Measurements from ENCODE around the gene SMIM35.

The SMIM35 gene

GRCh38 chr11:118049771-118050170, 37.0 kb downstream of the SMIM35 start:
- in situ Hi-C loops (cut with MboI; ENCODE audit: low sequenced_read_pairs, unreplicated experiment), result loop anchor here (5.0 to 10.0 kb wide), 2 partner anchors 97 to 215 kb away; no protein-coding TSS in a partner anchor
- no peak for TF ChIP-seq CTCF (IDR thresholded peaks at IDR 0.05; ENCODE audit: borderline replicate concordance, control extremely low read depth, extremely low read depth, insufficient read depth, missing control alignments)
- no peak for DNase-seq (ENCODE audit: low spot score)

- DNase-seq (ENCODE audit: low spot score), result no peak
- in situ Hi-C loops (cut with MboI; ENCODE audit: low sequenced_read_pairs, unreplicated experiment), result loop anchor here (5.0 kb wide), 1 partner anchor 96 kb away; no protein-coding TSS in a partner anchor
- TF ChIP-seq CTCF (IDR thresholded peaks at IDR 0.05; ENCODE audit: borderline replicate concordance, control extremely low read depth, extremely low read depth, insufficient read depth, missing control alignments), result no peak
Observed at GRCh38 chr11:118048472-118049370, 38.0 kb downstream of the SMIM35 start.

DNA sequence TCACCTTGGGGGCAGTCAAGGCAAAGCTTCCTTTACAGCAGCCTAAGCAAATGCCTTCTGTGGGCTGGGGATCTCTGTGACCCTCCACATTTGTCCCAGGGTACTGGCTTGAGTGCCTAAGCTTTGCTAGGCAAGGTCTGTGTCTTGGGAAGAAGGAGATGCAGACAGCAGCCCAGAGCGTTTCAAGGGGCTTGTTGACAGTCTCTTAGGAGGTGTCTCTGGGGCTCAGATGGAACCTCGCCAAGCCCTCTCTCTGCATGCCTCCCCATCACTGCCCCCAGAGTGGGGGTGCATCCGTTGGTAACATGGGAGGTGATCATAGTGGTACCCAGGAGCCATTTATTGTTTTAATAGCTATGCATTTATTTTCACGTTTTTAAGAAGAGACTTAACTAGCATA, 39.0 kb downstream of the SMIM35 start:
- TF ChIP-seq CTCF (IDR thresholded peaks at IDR 0.05; ENCODE audit: borderline replicate concordance, control extremely low read depth, extremely low read depth, insufficient read depth, missing control alignments), result no peak
- DNase-seq (ENCODE audit: low spot score), result no peak
- in situ Hi-C loops (cut with MboI; ENCODE audit: low sequenced_read_pairs, unreplicated experiment), result loop anchor here (5.0 kb wide), 1 partner anchor 95 kb away; no protein-coding TSS in a partner anchor

DNA sequence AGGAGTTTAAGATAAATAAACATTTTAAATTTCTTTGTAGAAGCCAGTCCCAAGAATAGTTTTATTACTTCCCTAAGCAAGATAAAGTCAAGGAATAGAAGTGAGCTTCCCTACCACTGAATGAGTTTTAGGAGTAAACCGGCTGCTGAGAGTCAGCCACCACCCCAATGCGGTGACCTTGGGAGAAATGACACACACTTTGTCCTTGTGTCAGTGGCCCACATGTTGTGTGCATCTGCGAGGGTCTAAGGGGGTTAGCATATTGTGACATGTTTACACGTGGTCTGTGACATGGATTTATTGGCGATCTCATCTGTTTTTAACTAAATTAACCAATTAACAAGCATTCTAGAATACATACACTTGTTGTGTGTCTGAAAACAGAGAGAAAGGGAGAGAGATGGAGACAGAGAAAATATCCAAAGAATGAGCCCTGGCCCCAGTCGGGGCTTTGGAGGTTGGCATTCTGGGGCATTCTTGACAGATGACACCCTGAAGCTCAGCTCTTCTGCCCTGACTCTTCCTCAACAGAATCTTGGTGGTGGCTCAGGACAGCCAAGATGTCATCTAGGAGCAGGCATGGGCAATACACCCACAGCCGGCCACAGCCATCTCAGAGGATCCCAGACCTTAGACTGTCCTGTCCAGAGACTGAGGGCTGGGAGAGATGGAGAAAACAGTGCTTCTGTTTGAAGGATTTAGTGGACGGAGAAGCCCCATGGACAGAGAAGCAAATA, 39.6 kb downstream of the SMIM35 start:
- TF ChIP-seq CTCF (IDR thresholded peaks at IDR 0.05; ENCODE audit: borderline replicate concordance, control extremely low read depth, extremely low read depth, insufficient read depth, missing control alignments), result no peak
- in situ Hi-C loops (cut with MboI; ENCODE audit: low sequenced_read_pairs, unreplicated experiment), result loop anchor here (5.0 kb wide), 1 partner anchor 95 kb away; no protein-coding TSS in a partner anchor
- DNase-seq (ENCODE audit: low spot score), result no peak

DNA sequence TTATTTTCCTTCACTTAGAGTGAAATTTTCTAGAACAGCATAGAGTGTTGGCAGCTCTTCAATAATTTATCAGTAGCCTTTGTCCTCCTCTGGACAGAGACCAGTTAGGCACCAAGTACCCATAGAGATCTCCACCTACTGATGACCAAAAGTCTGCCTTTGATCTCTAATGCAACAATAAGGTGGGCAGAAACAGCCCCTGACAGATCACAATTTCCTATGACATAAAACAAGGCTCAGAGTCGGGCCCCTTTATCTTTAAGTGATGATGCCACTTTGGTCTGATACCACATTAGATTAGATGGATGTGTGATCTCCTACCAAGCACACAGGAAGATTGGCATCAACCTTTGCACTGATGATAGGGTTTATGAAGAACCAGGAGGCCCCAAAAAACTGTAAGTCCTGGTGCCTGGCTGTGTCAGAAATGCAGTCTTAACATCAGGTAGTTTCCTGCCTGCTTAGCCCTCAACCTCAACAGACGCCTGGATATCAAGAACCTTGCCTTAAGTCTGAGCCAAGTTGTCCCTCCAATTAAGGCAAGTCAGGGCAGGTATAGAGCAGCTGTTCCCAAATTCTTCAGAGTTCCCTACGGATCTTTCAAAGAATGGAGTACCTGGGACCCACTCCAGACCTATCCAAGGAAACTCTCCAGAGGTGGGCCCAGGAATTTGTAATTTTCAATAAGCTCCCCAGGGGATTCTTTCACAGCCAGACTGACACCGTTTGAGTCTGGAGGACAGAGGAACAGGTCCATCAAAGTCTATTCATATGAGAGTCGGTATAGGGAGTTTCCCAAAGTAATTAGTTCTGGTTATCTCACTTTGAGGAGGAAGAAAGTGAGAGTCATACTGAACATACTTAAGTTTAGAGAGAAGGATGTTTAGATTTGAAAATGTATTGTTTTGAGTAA, 40.5 kb downstream of the SMIM35 start:
- TF ChIP-seq CTCF (IDR thresholded peaks at IDR 0.05; ENCODE audit: borderline replicate concordance, control extremely low read depth, extremely low read depth, insufficient read depth, missing control alignments), result no peak
- no peak for DNase-seq (ENCODE audit: low spot score)
- in situ Hi-C loops (cut with MboI; ENCODE audit: low sequenced_read_pairs, unreplicated experiment), result loop anchor here (5.0 kb wide), 1 partner anchor 94 kb away; no protein-coding TSS in a partner anchor
